Measurements from ENCODE around the gene DCC. TPM values are rescaled to one million over a fixed set of nuclear protein-coding genes. Genes with fewer than 3 reads are reported as not detected.

Gene DCC
- total and polyA plus RNA-seq, 9 of the 15 experiments (the other 6 are each of a cell fraction or from before 2014, with no cell fraction given) = not detected

DNA sequence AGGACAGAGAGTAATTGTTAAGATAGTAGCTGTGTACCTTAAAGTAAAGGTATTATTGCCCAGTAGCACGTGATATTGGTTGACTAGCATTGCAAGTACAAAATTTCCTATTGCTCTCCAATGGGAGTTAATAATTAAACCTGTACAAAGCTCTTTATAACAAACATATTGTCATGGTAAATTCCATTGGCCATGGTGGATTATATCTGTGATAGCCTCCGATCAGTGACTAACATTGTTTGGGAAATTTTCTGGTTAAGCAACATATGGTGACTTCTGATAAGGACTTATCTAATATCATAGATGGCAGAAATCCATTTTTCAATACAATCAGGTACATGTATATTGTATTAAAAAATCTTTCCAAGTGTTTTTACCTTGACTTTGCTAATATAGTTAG is 360.8 kb downstream of the DCC start:
- in situ Hi-C loops (cut with MboI) = no loop called here
- Histone ChIP-seq H3K27me3 (ENCODE audit: control insufficient read depth in 2 of 2, insufficient read depth in 2 of 2, low read length in 2 of 2) (no peaks in the 10 kb centered on the region), H3K4me2 (ENCODE audit: insufficient read depth, low read length) (no peak overlapping the region), H3K79me2 (ENCODE audit: control insufficient read depth, insufficient read depth, low read length) (no peaks in the 10 kb centered on the region), H3K9ac (ENCODE audit: insufficient read depth in 1 of 2, low read depth in 2 of 2, low read length in 2 of 2) (no peak overlapping the region), H3K36me3 (ENCODE audit: control insufficient read depth, insufficient read depth, low read length) (no peaks in the 10 kb centered on the region), H3K27ac (ENCODE audit: extremely low read depth, low read depth, low read length) (no peak overlapping the region), H3K4me3 (no peak overlapping the region), H3K9me3 (replicated peaks; ENCODE audit: control insufficient read depth, insufficient read depth, low read depth, low read length) (no peaks in the 10 kb centered on the region), H3K9me1 (ENCODE audit: control insufficient read depth, insufficient read depth, low read length) (no peaks in the 10 kb centered on the region), H4K20me1 (replicated peaks; ENCODE audit: control insufficient read depth, insufficient read depth, low read length) (no peaks in the 10 kb centered on the region), H2AFZ (ENCODE audit: low read depth, low read length) (no peak overlapping the region), H3K4me1 (replicated peaks in 1 of 2; ENCODE audit: control insufficient read depth in 2 of 2, insufficient read depth in 2 of 2, low read length in 2 of 2) (no peaks in the 10 kb centered on the region)
- DNase-seq (ENCODE audit: extremely low read depth in 1 of 4, low spot score in 3 of 4) (no peak), FAIRE-seq (no peak), ATAC-seq (no peak)
- WGBS (ENCODE audit: insufficient coverage, low coverage, missing lambda C conversion rate) = 0% methylated on average over 2 of the region's 2 CpGs
- ChIA-PET CTCF (ENCODE audit: low intra/inter-chr PET ratio) (no interaction called here), POLR2A (no interaction called here)
- no TSS peak for BruUV-seq (replicated peaks)
- intact Hi-C loops (cut with micrococcal nuclease) = no loop called here
- no peak for TF ChIP-seq FOXK1 (CRISPR knock-in tag; IDR thresholded peaks at IDR 0.05; ENCODE audit: borderline replicate concordance)
- TF ChIP-seq ASH1L (IDR thresholded peaks at IDR 0.05; ENCODE audit: borderline replicate concordance, low read depth, partially characterized antibody) = no peak
- TF ChIP-seq, protein P1, sequence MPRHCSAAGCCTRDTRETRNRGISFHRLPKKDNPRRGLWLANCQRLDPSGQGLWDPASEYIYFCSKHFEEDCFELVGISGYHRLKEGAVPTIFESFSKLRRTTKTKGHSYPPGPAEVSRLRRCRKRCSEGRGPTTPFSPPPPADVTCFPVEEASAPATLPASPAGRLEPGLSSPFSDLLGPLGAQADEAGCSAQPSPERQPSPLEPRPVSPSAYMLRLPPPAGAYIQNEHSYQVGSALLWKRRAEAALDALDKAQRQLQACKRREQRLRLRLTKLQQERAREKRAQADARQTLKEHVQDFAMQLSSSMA (CRISPR knock-in tag; IDR thresholded peaks at IDR 0.05) = no peak
- TF ChIP-seq HMG20B (CRISPR knock-in tag; IDR thresholded peaks at IDR 0.05) = no peak
- no peak for TF ChIP-seq NFE2 (IDR thresholded peaks at IDR 0.05; ENCODE audit: low read depth)
- no peak for TF ChIP-seq MCM2 (IDR thresholded peaks at IDR 0.05; ENCODE audit: low read depth)
- no peak for TF ChIP-seq BCOR (IDR thresholded peaks at IDR 0.05)
- no peak for TF ChIP-seq SPI1 (IDR thresholded peaks at IDR 0.05; ENCODE audit: borderline replicate concordance, low read depth, low read length)
- TF ChIP-seq KDM4B (IDR thresholded peaks at IDR 0.05; ENCODE audit: borderline replicate concordance in 2 of 2, low read depth in 1 of 2) = no peak
- TF ChIP-seq SMAD1 (IDR thresholded peaks at IDR 0.05; ENCODE audit: low read depth, low read length, partially characterized antibody) = no peak
- TF ChIP-seq ZNF77 (CRISPR knock-in tag; IDR thresholded peaks at IDR 0.05) = no peak
- TF ChIP-seq, protein P2, sequence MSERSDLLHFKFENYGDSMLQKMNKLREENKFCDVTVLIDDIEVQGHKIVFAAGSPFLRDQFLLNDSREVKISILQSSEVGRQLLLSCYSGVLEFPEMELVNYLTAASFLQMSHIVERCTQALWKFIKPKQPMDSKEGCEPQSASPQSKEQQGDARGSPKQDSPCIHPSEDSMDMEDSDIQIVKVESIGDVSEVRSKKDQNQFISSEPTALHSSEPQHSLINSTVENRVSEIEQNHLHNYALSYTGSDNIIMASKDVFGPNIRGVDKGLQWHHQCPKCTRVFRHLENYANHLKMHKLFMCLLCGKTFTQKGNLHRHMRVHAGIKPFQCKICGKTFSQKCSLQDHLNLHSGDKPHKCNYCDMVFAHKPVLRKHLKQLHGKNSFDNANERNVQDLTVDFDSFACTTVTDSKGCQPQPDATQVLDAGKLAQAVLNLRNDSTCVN (CRISPR knock-in tag; IDR thresholded peaks at IDR 0.05) = no peak
- TF ChIP-seq ZNF444 (CRISPR knock-in tag; IDR thresholded peaks at IDR 0.05) = no peak
- no peak for TF ChIP-seq ZNF121 (CRISPR knock-in tag; conservative IDR thresholded peaks at IDR 0.05)
- no peak for TF ChIP-seq RBM39 (optimal IDR thresholded peaks at IDR 0.05; ENCODE audit: low read depth, low read length)
- TF ChIP-seq, protein P3, sequence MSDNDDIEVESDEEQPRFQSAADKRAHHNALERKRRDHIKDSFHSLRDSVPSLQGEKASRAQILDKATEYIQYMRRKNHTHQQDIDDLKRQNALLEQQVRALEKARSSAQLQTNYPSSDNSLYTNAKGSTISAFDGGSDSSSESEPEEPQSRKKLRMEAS (CRISPR knock-in tag; IDR thresholded peaks at IDR 0.05) = no peak
- TF ChIP-seq, protein P4, sequence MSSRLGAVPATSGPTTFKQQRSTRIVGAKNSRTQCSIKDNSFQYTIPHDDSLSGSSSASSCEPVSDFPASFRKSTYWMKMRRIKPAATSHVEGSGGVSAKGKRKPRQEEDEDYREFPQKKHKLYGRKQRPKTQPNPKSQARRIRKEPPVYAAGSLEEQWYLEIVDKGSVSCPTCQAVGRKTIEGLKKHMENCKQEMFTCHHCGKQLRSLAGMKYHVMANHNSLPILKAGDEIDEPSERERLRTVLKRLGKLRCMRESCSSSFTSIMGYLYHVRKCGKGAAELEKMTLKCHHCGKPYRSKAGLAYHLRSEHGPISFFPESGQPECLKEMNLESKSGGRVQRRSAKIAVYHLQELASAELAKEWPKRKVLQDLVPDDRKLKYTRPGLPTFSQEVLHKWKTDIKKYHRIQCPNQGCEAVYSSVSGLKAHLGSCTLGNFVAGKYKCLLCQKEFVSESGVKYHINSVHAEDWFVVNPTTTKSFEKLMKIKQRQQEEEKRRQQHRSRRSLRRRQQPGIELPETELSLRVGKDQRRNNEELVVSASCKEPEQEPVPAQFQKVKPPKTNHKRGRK (tag; IDR thresholded peaks at IDR 0.05) = no peak
- TF ChIP-seq, protein P5, sequence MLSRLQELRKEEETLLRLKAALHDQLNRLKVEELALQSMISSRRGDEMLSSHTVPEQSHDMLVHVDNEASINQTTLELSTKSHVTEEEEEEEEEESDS (CRISPR knock-in tag; IDR thresholded peaks at IDR 0.05) = no peak

Data from K562 (cell line).